Measurements from ENCODE around the gene OLFM1. TPM values are rescaled to one million over a fixed set of nuclear protein-coding genes. Genes with fewer than 3 reads are reported as not detected.

The OLFM1 gene
- total and polyA plus RNA-seq, 9 of the 15 experiments (the other 6 are each of a cell fraction or from before 2014, with no cell fraction given): not detected

GRCh38 chr9:135046739-135047350 is 40.6 kb upstream of the OLFM1 start:
- CTCF ChIA-PET (ENCODE audit: low intra/inter-chr PET ratio): no interaction called here
- intact Hi-C loops (cut with micrococcal nuclease): no loop called here
- FAIRE-seq: no peak

More at GRCh38 chr9:135046739-135047350, 40.6 kb upstream of the OLFM1 start:
- no peak for DNase-seq (ENCODE audit: extremely low read depth in 1 of 4, low spot score in 3 of 4)
- POLR2A ChIA-PET: no interaction called here
- Histone ChIP-seq H3K79me2 (ENCODE audit: control insufficient read depth, insufficient read depth, low read length) (no peaks in the 10 kb centered on the region), H4K20me1 (replicated peaks; ENCODE audit: control insufficient read depth, insufficient read depth, low read length) (no peaks in the 10 kb centered on the region; the same call in none of the 2 replicates), H3K4me3 (no peak overlapping the region), H3K4me2 (ENCODE audit: insufficient read depth, low read length) (no peak overlapping the region), H3K4me1 (replicated peaks in 1 of 2; ENCODE audit: control insufficient read depth in 2 of 2, insufficient read depth in 2 of 2, low read length in 2 of 2) (no peaks in the 10 kb centered on the region), H3K36me3 (ENCODE audit: control insufficient read depth, insufficient read depth, low read length) (no peaks in the 10 kb centered on the region), H3K9me1 (ENCODE audit: control insufficient read depth, insufficient read depth, low read length) (no peaks in the 10 kb centered on the region), H3K9ac (ENCODE audit: insufficient read depth in 1 of 2, low read depth in 2 of 2, low read length in 2 of 2) (no peak overlapping the region), H2AFZ (ENCODE audit: low read depth, low read length) (no peak overlapping the region), H3K9me3 (replicated peaks; ENCODE audit: control insufficient read depth, insufficient read depth, low read depth, low read length) (no peaks in the 10 kb centered on the region), H3K27ac (ENCODE audit: extremely low read depth, low read depth, low read length) (no peak overlapping the region), H3K27me3 (ENCODE audit: control insufficient read depth in 2 of 2, insufficient read depth in 2 of 2, low read length in 2 of 2) (peaks cover 7 to 54% of the 10 kb centered on the region in 2 experiments; a peak in 4 of 5 replicates)
- no peak for TF ChIP-seq ELF1 (tag; IDR thresholded peaks at IDR 0.05)
- TF ChIP-seq ZC3H11A (IDR thresholded peaks at IDR 0.05; ENCODE audit: low read depth, low read length): no peak
- no peak for TF ChIP-seq MITF (IDR thresholded peaks at IDR 0.05)
- no peak for TF ChIP-seq ZBTB17 (CRISPR knock-in tag; IDR thresholded peaks at IDR 0.05)
- TF ChIP-seq RBM15 (IDR thresholded peaks at IDR 0.05; ENCODE audit: insufficient read depth, low read length): no peak
- no peak for TF ChIP-seq ZNF584 (CRISPR knock-in tag; IDR thresholded peaks at IDR 0.05; ENCODE audit: low read depth)
- no peak for TF ChIP-seq ZNF609 (CRISPR knock-in tag; IDR thresholded peaks at IDR 0.05; ENCODE audit: borderline replicate concordance)
- TF ChIP-seq ARHGAP35 (IDR thresholded peaks at IDR 0.05; ENCODE audit: partially characterized antibody): no peak
- no peak for TF ChIP-seq HNRNPH1 (optimal IDR thresholded peaks at IDR 0.05; ENCODE audit: low read depth, low read length)
- no peak for TF ChIP-seq RAD51 (IDR thresholded peaks at IDR 0.05; ENCODE audit: borderline replicate concordance, low read depth)
- no peak for TF ChIP-seq PPARD (CRISPR knock-in tag; IDR thresholded peaks at IDR 0.05)
- TF ChIP-seq ZNF449 (CRISPR knock-in tag; IDR thresholded peaks at IDR 0.05): no peak
- no peak for TF ChIP-seq SPI1 (IDR thresholded peaks at IDR 0.05; ENCODE audit: borderline replicate concordance, low read depth, low read length)
- TF ChIP-seq GTF2A2 (tag; IDR thresholded peaks at IDR 0.05): no peak
- ATAC-seq: no peak
- in situ Hi-C loops (cut with MboI): no loop called here
- 0% methylated on average over 6 of the region's 12 CpGs for WGBS (ENCODE audit: insufficient coverage, low coverage, missing lambda C conversion rate)
- no TSS peak for BruUV-seq (replicated peaks)

Measured in K562 (cell line).